ENCODE data around the gene GADL1.
A peak's percentile ranks its signal among the peaks of the same experiment; 100 is the strongest.

DNA sequence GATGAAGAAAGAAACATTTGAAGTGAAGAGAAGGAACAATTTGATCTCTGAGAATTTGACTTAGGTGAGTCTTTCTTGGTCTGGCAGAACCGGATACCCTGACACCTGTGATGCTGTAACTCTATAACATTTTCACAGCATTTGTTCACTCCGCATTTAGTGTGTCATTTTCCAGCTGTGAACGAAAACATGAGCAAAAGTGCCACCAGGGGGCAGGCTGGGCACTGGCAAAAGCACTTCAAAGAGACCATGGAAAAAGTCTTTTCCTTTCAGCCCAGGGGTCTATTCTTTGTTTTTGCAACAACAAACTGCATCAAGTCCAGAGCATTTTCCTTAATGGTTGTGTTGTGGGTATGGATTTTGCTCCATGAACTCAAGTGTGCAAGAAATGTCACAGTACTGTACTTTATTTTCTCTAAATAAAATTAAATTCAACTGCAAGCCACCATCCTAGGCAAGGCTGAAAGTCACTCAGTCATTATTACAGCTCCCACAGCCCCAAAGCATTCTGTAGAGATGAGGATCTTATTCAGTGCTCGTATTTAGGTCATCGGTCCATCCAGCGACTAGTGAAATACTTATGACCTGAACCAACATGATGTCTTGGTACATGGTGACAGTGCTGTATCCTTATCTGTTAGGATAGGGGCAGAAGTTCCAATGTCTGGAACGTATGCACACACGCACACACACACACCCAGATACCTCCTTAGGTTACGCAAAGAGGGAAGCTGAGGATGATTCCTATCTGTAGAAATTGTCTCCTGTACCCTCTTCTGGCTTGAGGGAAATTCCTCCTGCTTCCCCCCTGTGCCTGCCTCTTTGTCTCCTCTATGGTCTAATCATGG, 125.5 kb downstream of the GADL1 start:
- TF ChIP-seq, protein P1, sequence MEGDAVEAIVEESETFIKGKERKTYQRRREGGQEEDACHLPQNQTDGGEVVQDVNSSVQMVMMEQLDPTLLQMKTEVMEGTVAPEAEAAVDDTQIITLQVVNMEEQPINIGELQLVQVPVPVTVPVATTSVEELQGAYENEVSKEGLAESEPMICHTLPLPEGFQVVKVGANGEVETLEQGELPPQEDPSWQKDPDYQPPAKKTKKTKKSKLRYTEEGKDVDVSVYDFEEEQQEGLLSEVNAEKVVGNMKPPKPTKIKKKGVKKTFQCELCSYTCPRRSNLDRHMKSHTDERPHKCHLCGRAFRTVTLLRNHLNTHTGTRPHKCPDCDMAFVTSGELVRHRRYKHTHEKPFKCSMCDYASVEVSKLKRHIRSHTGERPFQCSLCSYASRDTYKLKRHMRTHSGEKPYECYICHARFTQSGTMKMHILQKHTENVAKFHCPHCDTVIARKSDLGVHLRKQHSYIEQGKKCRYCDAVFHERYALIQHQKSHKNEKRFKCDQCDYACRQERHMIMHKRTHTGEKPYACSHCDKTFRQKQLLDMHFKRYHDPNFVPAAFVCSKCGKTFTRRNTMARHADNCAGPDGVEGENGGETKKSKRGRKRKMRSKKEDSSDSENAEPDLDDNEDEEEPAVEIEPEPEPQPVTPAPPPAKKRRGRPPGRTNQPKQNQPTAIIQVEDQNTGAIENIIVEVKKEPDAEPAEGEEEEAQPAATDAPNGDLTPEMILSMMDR (IDR thresholded peaks at IDR 0.05; ENCODE audit: poor library complexity): peak; percentile 85
- TF ChIP-seq EZH2 (IDR thresholded peaks at IDR 0.05; ENCODE audit: borderline replicate concordance): no peak

All from hepatocyte (in vitro differentiated cells).